Measurements from ENCODE around the gene LRP5.
A peak's percentile ranks its signal among the peaks of the same experiment; 100 is the strongest.

DNA sequence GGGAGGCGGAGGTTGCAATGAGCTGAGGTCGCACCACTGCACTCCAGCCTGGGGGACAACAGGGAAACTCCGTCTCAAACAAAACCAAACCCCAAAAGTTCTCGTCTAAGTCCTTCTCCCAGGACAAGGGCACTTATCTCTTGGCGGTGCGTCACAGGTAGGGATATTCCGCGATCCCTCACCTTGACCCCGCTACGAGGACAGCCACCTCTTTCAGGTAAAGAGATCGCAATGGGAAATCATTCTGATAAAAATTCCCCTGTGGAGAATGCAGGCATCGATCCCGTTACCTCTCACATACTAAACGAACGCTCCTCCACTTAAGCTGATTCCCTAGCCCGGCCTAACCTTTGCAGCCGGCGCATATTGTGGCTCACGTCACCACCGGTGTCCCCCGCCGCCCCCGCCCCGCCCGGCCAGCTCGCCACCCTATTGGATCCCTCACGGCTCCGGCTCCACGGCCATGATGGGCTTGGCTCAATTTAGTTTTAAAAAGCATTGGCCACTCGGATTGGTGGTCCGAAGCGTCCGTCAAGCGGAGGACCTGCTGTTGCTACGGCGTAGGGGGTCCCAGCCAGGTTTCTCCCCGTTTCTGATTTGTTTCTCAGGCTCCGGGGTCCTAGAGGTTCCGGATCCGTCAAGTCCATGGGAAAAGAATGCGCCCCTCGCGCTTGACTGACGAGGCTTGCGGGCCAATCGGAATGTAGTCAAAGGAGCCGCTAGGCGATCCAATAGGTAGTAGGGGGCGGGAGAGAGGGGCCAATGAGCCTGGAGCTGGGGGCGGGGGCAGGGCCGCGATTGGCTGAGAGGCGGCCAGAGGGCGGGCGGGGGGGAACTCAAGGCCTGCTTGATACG is 147.7 kb downstream of the LRP5 start:
- TF ChIP-seq, protein P1, sequence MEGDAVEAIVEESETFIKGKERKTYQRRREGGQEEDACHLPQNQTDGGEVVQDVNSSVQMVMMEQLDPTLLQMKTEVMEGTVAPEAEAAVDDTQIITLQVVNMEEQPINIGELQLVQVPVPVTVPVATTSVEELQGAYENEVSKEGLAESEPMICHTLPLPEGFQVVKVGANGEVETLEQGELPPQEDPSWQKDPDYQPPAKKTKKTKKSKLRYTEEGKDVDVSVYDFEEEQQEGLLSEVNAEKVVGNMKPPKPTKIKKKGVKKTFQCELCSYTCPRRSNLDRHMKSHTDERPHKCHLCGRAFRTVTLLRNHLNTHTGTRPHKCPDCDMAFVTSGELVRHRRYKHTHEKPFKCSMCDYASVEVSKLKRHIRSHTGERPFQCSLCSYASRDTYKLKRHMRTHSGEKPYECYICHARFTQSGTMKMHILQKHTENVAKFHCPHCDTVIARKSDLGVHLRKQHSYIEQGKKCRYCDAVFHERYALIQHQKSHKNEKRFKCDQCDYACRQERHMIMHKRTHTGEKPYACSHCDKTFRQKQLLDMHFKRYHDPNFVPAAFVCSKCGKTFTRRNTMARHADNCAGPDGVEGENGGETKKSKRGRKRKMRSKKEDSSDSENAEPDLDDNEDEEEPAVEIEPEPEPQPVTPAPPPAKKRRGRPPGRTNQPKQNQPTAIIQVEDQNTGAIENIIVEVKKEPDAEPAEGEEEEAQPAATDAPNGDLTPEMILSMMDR (IDR thresholded peaks at IDR 0.05): peak in 1 of 7 experiments; percentile 22
- TF ChIP-seq POLR2A (IDR thresholded peaks at IDR 0.05): no peak
